GM21619 (cell line): ENCODE measurements around the gene CCDC43.
"Not testable (repeated sequence)": the region's sequence is repeated elsewhere in the genome, so short reads cannot be mapped to it uniquely, and the experiment has no call there.

Experiments
- ATAC-seq: cut with Tn5 transposase; IDR thresholded peaks from one replicate; pipeline ENCODE4 v1.9.1; 2021; ENCODE audit not compliant: unreplicated experiment

Gene CCDC43

GRCh38 chr17:44672479-44673093, 17.0 kb downstream of the CCDC43 start:
- ATAC-seq, result no peak

- no peak for ATAC-seq
These were observed 23.6 kb downstream of the CCDC43 start for GRCh38 chr17:44666006-44666405.

- no peak for ATAC-seq
These were observed 24.7 kb downstream of the CCDC43 start for GRCh38 chr17:44664867-44665266.

- ATAC-seq, result no peak
These were observed 26.5 kb downstream of the CCDC43 start for GRCh38 chr17:44663095-44663494.

- ATAC-seq, result no peak
These were observed 27.7 kb downstream of the CCDC43 start for GRCh38 chr17:44661835-44662234.

GRCh38 chr17:44655983-44656710, 33.4 kb downstream of the CCDC43 start, which contains the start of gene MEIOC:
TSS of gene MEIOC (plus strand) at chr17:44656468. CDS start at chr17:44656614, 146 bp downstream.
- no peak for ATAC-seq

GRCh38 chr17:44653954-44654353, 35.6 kb downstream of the CCDC43 start:
- ATAC-seq, result no peak

- no peak for ATAC-seq
These were observed 36.2 kb downstream of the CCDC43 start for GRCh38 chr17:44653384-44653783.

- no peak for ATAC-seq
These were observed 36.8 kb downstream of the CCDC43 start for GRCh38 chr17:44652727-44653126.

- no peak for ATAC-seq
These were observed 38.3 kb downstream of the CCDC43 start for GRCh38 chr17:44651228-44651627.

- no peak for ATAC-seq
These were observed 40.6 kb downstream of the CCDC43 start for GRCh38 chr17:44648963-44649362.

- no peak for ATAC-seq
These were observed 41.8 kb downstream of the CCDC43 start for GRCh38 chr17:44647736-44648135.

GRCh38 chr17:44646280-44646679, 43.3 kb downstream of the CCDC43 start:
- ATAC-seq, result no peak

- no peak for ATAC-seq
These were observed 44.2 kb downstream of the CCDC43 start for GRCh38 chr17:44645341-44645740.

- ATAC-seq, result no peak
These were observed 46.7 kb downstream of the CCDC43 start for GRCh38 chr17:44642834-44643233.

GRCh38 chr17:44637066-44637465, 52.5 kb downstream of the CCDC43 start:
- ATAC-seq, result no peak

- ATAC-seq, result no peak
These were observed 53.0 kb downstream of the CCDC43 start for GRCh38 chr17:44636562-44636961.

- ATAC-seq, result not testable (repeated sequence)
These were observed 55.2 kb downstream of the CCDC43 start for GRCh38 chr17:44634401-44634800.

GRCh38 chr17:44633998-44634397, 55.6 kb downstream of the CCDC43 start:
- ATAC-seq, result no peak

GRCh38 chr17:44630703-44631102, 58.9 kb downstream of the CCDC43 start:
- no peak for ATAC-seq

- no peak for ATAC-seq
These were observed 60.3 kb downstream of the CCDC43 start for GRCh38 chr17:44629314-44629713.
